NCI-H1694 treated with DMSO at 0.1 percent for 48 hours (cell line): ENCODE data around the gene PCSK9.
A peak's percentile ranks its signal among the peaks of the same experiment; 100 is the strongest.

Source experiments
- DNase-seq: peaks from one replicate; lab custom pipeline; 2025; lab: John Stamatoyannopoulos, UW

PCSK9 gene

DNA sequence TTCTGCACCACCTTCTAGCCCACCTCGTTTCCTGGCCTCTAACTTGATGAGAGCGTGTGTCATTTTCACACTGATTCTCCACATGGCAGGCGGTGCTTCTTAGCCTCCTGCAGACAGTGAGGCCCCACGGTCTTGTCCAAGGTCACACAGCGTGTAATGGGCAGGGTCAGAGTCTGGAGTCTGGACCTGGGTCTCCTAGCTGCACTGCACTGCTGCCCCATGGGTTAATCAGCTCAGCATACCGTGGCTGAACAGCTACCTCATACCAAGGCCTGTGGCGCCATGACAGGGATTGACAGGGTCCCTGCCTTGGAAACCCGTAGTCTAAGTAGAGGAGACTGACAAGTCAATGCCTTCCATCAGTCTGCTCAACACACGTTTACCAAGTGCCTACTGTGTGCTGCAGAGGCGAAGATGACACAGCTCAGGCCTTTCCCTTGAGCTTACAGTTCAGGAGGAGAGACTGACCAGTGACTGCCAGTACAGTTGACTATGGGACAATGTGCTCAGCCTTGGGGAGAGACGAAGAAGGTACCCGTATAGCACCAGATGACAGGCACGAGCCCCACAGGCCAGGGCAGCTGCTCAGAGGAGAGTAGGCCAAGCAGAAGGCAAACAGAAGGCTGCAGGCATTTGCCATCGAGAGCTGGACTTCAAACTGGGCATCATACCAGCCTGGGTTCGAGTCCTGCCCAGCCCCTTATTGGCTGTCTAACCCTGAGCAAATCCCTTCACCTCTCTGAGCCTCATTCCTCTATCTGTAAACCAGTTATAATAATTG is 5.5 kb downstream of the PCSK9 start:
- DNase-seq: no peak

GRCh38 chr1:55045430-55045829 is 6.1 kb downstream of the PCSK9 start:
- no peak for DNase-seq

DNA sequence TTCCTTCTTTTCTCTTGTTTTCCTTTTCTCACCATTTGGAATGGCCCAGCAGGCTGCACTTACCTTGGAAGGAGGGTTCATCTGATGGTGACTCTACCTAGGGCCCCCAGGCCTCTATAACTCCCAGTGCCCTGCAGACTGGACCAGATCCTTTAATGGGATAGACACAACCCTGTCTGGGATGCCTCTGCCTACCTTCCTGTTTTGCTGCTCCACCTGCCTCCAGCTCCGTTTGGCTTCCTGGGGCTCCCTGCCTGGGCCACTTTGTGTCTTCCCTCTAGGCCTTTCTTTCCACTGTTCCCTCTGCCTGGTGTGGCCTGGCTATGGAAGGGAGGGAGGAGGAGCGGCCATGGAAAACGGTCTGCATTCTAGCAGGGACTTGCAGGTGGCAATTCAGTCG is 7.5 kb downstream of the PCSK9 start:
- DNase-seq: no peak

DNA sequence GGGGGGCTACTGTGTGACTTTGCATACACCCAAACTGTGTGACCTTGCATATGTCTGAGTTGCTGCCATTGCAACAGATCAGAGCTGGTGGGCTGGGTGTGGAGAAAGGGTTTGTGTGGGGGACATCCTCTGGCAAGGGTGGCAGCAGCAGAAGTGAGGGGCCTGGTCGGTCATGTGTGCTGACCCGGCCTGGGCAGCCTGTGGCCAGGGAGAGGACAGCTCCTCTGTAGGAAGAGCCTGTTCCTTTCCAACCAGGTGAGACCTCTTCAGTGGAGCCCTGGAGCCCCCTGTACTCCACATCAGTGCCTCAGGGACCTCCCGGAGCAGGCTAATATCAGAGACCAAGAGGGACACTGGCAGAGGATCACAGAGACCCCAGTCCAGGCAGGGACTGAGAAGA is 8.3 kb downstream of the PCSK9 start:
- no peak for DNase-seq

DNA sequence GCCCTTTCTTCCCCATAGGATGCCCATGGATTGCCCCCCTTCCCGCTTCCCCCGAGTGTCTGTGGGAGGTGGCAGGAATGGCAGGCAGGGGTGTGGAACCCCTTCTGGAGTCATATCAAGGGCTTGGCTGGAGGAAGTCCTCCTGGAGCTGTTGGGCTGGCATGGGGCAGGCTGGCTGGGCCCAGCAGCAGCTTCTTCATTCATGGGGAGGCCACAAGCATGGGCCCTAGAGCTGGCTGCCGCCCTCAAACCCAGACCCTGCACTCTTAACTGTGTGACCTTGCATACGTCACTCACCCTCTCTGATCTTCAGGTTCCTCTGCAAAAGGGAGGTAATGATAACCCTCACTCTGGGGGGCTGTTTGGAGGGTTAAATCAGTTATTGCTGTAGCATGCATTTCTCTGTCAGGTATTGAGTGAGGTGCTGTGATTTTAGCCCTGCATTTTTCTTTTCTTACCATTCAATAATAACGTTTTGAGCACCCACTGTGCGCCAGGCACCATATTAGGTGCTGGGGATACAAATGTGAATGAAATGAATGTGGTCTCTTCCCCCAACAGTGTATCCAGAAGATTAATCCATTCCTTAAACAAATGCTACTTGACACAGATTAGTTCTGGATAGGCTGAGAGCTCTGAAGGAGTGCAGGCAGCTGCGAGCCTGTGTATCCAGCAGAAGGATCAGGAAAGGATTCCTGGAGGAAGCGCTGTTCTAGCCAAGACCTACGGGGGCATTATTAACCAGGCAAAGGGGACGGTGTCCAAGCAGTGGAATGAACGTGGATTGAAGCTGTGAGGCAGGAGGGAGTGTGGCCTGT is 9.3 kb downstream of the PCSK9 start:
- no peak for DNase-seq

DNA sequence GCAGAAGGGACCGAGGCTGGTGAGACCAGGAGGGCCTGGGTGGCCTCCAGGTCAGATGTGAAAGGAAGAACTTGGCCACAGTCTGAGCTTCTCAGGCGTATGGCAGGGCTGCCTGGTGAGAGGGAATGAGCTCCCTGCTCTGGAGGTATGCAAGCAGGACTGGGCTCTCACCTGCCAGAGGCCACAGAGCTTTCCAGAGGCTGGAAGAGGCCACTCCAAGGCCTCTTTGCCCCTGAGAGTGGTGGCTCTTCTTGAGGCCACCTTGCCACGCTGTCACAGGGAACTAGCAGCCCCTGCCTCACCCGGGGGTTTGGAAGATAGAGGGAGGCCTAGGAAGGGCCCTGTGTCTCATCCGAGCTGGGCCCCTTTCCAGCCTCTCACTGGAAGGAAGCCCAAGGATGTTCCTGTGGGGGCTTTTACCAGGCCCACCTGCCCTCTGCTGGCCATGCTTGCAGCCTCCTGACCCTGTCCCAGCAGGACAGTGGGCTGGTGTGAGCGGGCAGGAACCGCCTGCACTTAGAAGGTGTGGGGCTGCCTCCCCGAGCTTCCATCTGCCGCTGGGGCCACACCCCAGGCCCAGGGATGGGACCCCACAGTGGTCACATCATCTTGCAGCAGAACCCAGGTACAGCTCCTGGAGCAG is 10.0 kb downstream of the PCSK9 start:
- DNase-seq: no peak

GRCh38 chr1:55049914-55050278 is 10.5 kb downstream of the PCSK9 start:
- DNase-seq: peak; percentile 93

DNA sequence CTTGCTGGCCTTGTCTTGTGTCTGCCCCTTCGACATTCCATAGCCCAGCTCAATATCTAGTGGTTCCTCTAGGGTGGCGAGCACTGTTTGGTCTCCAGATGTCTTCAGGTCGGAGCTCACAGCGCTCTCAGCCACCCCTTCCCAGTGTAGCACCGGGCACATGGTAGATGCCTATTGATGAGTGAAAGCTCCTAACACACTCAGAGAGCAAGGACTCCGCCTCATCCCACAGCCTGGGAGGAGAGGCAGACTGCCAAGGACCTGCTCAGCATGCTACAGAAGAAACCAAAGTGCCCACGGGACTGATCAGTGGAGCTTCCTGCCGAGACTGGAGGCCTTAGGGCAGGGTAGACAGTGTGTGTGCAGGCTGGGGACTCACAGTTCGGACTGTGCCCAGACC is 10.9 kb downstream of the PCSK9 start:
- DNase-seq: peak; percentile 84

- DNase-seq: no peak
Observed at GRCh38 chr1:55051169-55051568, 11.8 kb downstream of the PCSK9 start.

- no peak for DNase-seq
Observed at GRCh38 chr1:55051621-55052020, 12.3 kb downstream of the PCSK9 start.

DNA sequence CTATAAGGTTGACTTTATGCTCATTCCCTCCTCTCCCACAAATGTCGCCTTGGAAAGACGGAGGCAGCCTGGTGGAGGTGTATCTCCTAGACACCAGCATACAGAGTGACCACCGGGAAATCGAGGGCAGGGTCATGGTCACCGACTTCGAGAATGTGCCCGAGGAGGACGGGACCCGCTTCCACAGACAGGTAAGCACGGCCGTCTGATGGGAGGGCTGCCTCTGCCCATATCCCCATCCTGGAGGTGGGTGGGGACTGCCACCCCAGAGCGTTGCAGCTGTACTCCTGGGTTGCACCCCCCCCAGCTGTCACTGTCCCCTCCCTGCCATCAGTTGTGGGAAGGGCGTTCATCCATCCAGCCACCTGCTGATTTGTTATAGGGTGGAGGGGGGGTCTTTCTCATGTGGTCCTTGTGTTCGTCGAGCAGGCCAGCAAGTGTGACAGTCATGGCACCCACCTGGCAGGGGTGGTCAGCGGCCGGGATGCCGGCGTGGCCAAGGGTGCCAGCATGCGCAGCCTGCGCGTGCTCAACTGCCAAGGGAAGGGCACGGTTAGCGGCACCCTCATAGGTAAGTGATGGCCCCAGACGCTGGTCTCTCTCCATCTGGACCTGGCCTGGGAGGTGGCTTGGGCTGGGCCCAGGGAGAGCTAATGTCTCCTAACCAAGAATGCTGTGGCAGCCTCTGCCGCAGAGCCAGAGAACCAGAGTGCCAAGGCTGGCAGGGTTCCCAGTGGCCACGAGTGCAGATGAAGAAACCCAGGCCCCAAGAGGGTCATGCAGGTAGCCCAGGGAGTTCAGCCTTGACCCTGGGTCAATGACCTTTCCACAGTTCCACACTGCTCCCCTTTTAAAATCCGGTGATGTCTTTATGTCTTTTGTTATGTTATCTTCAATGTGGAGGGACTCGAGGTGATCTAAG is 13.1 kb downstream of the PCSK9 start:
- DNase-seq: no peak

GRCh38 chr1:55053265-55053954 is 14.1 kb downstream of the PCSK9 start:
- DNase-seq: no peak

DNA sequence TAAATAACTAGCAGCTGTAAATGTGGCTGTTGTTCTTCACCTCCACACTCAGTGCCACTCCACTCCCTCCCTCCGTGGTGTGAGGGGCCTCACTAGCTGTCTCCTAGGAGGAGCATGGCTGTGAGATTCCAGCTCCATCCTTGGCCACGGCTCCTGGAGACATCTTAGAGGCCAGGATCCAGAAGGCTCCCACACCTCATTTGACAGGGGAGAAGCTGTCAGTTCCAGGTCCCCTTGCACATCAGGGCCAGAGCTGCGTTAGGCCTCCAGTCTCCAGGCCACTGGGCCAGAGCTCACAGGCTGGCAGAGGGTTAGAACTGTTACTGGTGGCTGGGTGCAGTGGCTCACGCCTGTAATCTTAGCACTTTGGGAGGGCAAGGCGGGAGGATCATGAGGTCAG is 15.0 kb downstream of the PCSK9 start:
- no peak for DNase-seq

GRCh38 chr1:55055084-55055882 is 15.9 kb downstream of the PCSK9 start:
- no peak for DNase-seq

DNA sequence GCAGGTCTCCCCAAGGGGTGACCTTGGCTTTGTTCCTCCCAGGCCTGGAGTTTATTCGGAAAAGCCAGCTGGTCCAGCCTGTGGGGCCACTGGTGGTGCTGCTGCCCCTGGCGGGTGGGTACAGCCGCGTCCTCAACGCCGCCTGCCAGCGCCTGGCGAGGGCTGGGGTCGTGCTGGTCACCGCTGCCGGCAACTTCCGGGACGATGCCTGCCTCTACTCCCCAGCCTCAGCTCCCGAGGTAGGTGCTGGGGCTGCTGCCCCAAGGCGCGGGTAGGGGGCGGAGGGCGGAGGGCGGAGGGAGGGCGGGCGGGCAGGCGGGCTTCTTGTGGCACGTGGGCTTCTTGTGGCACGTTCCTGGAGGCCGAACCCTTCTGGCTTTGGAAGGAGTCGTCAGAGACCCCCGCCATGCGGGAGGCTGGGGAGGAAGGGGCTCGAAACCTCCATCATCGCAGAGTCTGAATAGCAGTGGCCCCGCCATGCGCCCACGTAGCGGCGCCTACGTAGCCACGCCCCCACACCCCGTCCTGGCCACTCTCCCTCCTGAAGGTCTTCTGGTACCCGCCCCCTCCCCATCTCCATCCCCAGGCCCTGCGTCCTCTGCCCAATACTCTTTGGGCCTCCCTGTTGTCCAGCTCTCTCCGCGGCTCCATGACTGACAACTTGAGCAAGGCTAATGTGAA is 16.7 kb downstream of the PCSK9 start:
- DNase-seq: no peak

GRCh38 chr1:55056632-55056992 is 17.3 kb downstream of the PCSK9 start:
- no peak for DNase-seq

GRCh38 chr1:55057270-55057955 is 18.1 kb downstream of the PCSK9 start:
- DNase-seq: no peak

DNA sequence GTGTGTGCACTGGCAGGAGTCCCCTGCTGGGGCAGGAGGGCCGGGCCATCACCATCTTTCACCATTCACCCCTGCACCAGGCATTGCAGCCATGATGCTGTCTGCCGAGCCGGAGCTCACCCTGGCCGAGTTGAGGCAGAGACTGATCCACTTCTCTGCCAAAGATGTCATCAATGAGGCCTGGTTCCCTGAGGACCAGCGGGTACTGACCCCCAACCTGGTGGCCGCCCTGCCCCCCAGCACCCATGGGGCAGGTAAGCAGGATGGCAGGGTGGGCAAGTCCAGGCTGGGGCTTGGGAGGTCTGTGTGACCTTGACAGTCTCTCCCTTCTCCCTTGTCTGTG is 18.6 kb downstream of the PCSK9 start:
- no peak for DNase-seq

- DNase-seq: no peak
Observed at GRCh38 chr1:55059302-55060132, 20.2 kb downstream of the PCSK9 start.
